Endothelial cell of umbilical vein (primary cell): ENCODE data around the gene GRK4. TPM values are rescaled to one million over a fixed set of nuclear protein-coding genes. Genes with fewer than 3 reads are reported as not detected.

Experiments
- BruUV-seq: library from RNA; stranded (reverse); fragments of 400-500 nt; replicated peaks from 2 replicates; lab custom pipeline; 2021; lab: Mats Ljungman, UMichigan
- CTCF ChIA-PET: fragments of 300-600, 350-600 bp; sonication (Branson Sonifier 250); formaldehyde crosslinking; loops from one replicate; lab custom pipeline; 2021; ENCODE audit warnings: antibody characterized with exemption, inconsistent platforms; lab: Charles Lee
- POLR2A ChIA-PET: fragments of 300-600, 350-600 bp; sonication (Branson Sonifier 250); formaldehyde crosslinking; loops from one replicate; lab custom pipeline; 2021; ENCODE audit warnings: antibody characterized with exemption, inconsistent platforms; lab: Charles Lee
- DNase-seq: peaks from one replicate; pipeline ENCODE4 v3.0.0-alpha.2; 2011; ENCODE audit warnings: low read depth, low spot score
- FAIRE-seq: peaks from 2 replicates; lab custom pipeline; 2011; peaks lifted over from hg19 to GRCh38; lab: Jason Lieb, UNC
- H2AFZ ChIP-seq: 2 replicates; pipeline ENCODE4 v1.6.0; 2012; ENCODE audit warnings: low read depth, low read length, control low read depth, inconsistent platforms
- H3K27ac ChIP-seq: 2 replicates; pipeline ENCODE4 v1.5.1; 2011; ENCODE audit warnings: low read depth, mild to moderate bottlenecking, control low read depth, low read length, moderate library complexity; ENCODE audit not compliant: insufficient read depth
- H3K27me3 ChIP-seq, 2 experiments: 2 replicates each; pipeline versions ENCODE4 v1.6.0 to v1.6.1; 2011; ENCODE audit warnings: low read length in 2 of 2, mixed read lengths in 1 of 2; ENCODE audit not compliant: control insufficient read depth in 2 of 2, insufficient read depth in 2 of 2
- H3K36me3 ChIP-seq, 2 experiments: 2 replicates in 1 of 2; 3 replicates in 1 of 2; pipeline ENCODE4 v1.5.1; 2011; ENCODE audit warnings: low read length in 2 of 2, mild to moderate bottlenecking in 1 of 2, moderate library complexity in 1 of 2; ENCODE audit not compliant: control insufficient read depth in 2 of 2, insufficient read depth in 2 of 2; ENCODE audit errors: extremely low read depth in 1 of 2
- H3K4me1 ChIP-seq: 3 replicates; pipeline ENCODE4 v1.5.1; 2011; ENCODE audit warnings: mild to moderate bottlenecking, low read length; ENCODE audit not compliant: control insufficient read depth, insufficient read depth; ENCODE audit errors: extremely low read depth
- H3K4me2 ChIP-seq: 2 replicates; pipeline ENCODE4 v1.6.1; 2011; ENCODE audit warnings: low read length, control low read depth, mixed read lengths; ENCODE audit not compliant: insufficient read depth
- H3K4me3 ChIP-seq, 3 experiments: fragments of 200-600 bp in 1 of 3; sonication (generic), shearing (Covaris generic) in 1 of 3; replicated peaks in 1 of 3; 2 replicates each; pipeline ENCODE4 v1.5.1; 2011 to 2016; ENCODE audit warnings: control low read depth in 3 of 3, low read length in 3 of 3, mild to moderate bottlenecking in 2 of 3, inconsistent platforms in 1 of 3, low read depth in 1 of 3, moderate library complexity in 1 of 3; ENCODE audit not compliant: insufficient read depth in 1 of 3
- H3K79me2 ChIP-seq: 2 replicates; pipeline ENCODE4 v1.6.0; 2012; ENCODE audit warnings: low read length, inconsistent platforms; ENCODE audit not compliant: control insufficient read depth, insufficient read depth
- H3K9ac ChIP-seq: replicated peaks from 2 replicates; pipeline ENCODE3; 2011; ENCODE audit warnings: low read length, control low read depth; ENCODE audit not compliant: insufficient read depth; ENCODE audit errors: extremely low read depth
- H3K9me1 ChIP-seq: replicated peaks from 3 replicates; pipeline ENCODE4 v1.6.0; 2011; ENCODE audit warnings: mild to moderate bottlenecking, low read length; ENCODE audit not compliant: control insufficient read depth, insufficient read depth; ENCODE audit errors: extremely low read depth
- H3K9me3 ChIP-seq: replicated peaks from 2 replicates; pipeline ENCODE4 v1.5.1; 2012; ENCODE audit warnings: low read length, inconsistent platforms; ENCODE audit not compliant: control insufficient read depth, insufficient read depth
- H4K20me1 ChIP-seq: replicated peaks from 2 replicates; pipeline ENCODE3; 2011; ENCODE audit warnings: mild to moderate bottlenecking, low read length; ENCODE audit not compliant: control insufficient read depth, insufficient read depth; ENCODE audit errors: extremely low read depth
- CTCF ChIP-seq, 2 donors: IDR thresholded peaks; 1 replicate in 1 of 2; 2 replicates in 1 of 2; pipeline ENCODE4 v1.5.1; 2011; ENCODE audit warnings: low read length in 2 of 2, mild to moderate bottlenecking in 2 of 2, moderate library complexity in 2 of 2, control low read depth in 1 of 2, inconsistent platforms in 1 of 2, low read depth in 1 of 2; ENCODE audit not compliant: insufficient read depth in 1 of 2; ENCODE audit errors: extremely low read depth in 1 of 2
- EZH2 ChIP-seq: IDR thresholded peaks from 2 replicates; pipeline ENCODE4 v1.6.1; 2012; ENCODE audit warnings: borderline replicate concordance, low read depth, mild to moderate bottlenecking, moderate library complexity, low read length, inconsistent platforms; ENCODE audit not compliant: severe bottlenecking
- FOS ChIP-seq: IDR thresholded peaks from 2 replicates; pipeline ENCODE4 v1.6.1; 2011; ENCODE audit warnings: mild to moderate bottlenecking, low read length, moderate library complexity, borderline replicate concordance; ENCODE audit not compliant: insufficient read depth
- GATA2 ChIP-seq: IDR thresholded peaks from 2 replicates; pipeline ENCODE4 v1.7.0; 2011; ENCODE audit warnings: low read depth, mild to moderate bottlenecking, moderate library complexity, mixed read lengths, low read length; ENCODE audit not compliant: insufficient read length, insufficient read depth
- JUN ChIP-seq: IDR thresholded peaks from 2 replicates; pipeline ENCODE4 v1.6.1; 2011; ENCODE audit warnings: borderline replicate concordance, low read depth; ENCODE audit not compliant: insufficient read length, insufficient read depth
- MAX ChIP-seq: IDR thresholded peaks from 2 replicates; pipeline ENCODE4 v1.6.1; 2011; ENCODE audit not compliant: insufficient read depth, insufficient read length
- MYC ChIP-seq: IDR thresholded peaks from one replicate; pipeline ENCODE4 v1.6.1; 2011; ENCODE audit warnings: mild to moderate bottlenecking, low read depth, low read length
- POLR2A ChIP-seq: IDR thresholded peaks from 2 replicates; pipeline ENCODE4 v1.6.1; 2012; ENCODE audit warnings: low read depth, mild to moderate bottlenecking, control low read depth, low read length
- POLR2AphosphoS5 ChIP-seq: IDR thresholded peaks from 2 replicates; pipeline ENCODE4 v1.6.1; 2012; ENCODE audit warnings: low read depth, mild to moderate bottlenecking, control low read depth, low read length, moderate library complexity; ENCODE audit not compliant: insufficient read depth
- dilution Hi-C: fragments of 300-500 bp; cut with MboI; formaldehyde crosslinking; loops from one replicate; pipeline ENCODE4 v1.15.0; 2019; ENCODE audit warnings: low sequenced_read_pairs; ENCODE audit not compliant: extremely low pct_ligation_motif_present
- intact Hi-C: fragments of 100-400 bp; cut with micrococcal nuclease; formaldehyde crosslinking; loops from one replicate; pipeline ENCODE4 v1.10.0; 2022
- polyA plus RNA-seq, 4 experiments: library from polyadenylated mRNA; depleted of rRNA in 3 of 4; stranded (reverse) in 3 of 4; unstranded in 1 of 4; fragments of >200 nt; gene quantifications; 2 replicates each; pipeline versions ENCODE4 v1.2.1 to v1.2.3, GENCODE V29; 2011 to 2012; ENCODE audit warnings: missing spikeins in 1 of 4
- total RNA-seq: library from RNA; stranded (reverse); gene quantifications from 2 replicates; pipeline ENCODE4 v1.2.3, GENCODE V29; 2021

Gene GRK4
- total and polyA plus RNA-seq, 2 donors (not counting 3 experiments of a cell fraction or from before 2014, with no cell fraction given), result 3.1 to 6.3 TPM

- Histone ChIP-seq H3K36me3 (no peaks in the 10 kb centered on the region), H2AFZ (no peak overlapping the region), H3K4me2 (no peak overlapping the region), H3K4me3 (no peak overlapping the region), H3K9me3 (no peaks in the 10 kb centered on the region), H3K27me3 (peaks cover 0 to 2% of the 10 kb centered on the region in 2 experiments), H3K9ac (no peak overlapping the region), H3K79me2 (no peaks in the 10 kb centered on the region), H3K27ac (no peak overlapping the region), H3K9me1 (no peaks in the 10 kb centered on the region), H3K4me1 (no peaks in the 10 kb centered on the region), H4K20me1 (no peaks in the 10 kb centered on the region)
- DNase-seq (no peak), FAIRE-seq (no peak)
- intact Hi-C loops, result no loop called here
- TF ChIP-seq FOS, result no peak
- no peak for TF ChIP-seq POLR2AphosphoS5
- no peak for TF ChIP-seq CTCF (IDR thresholded peaks at IDR 0.05; ENCODE audit: extremely low read depth in 1 of 2, insufficient read depth in 1 of 2, low read depth in 1 of 2, low read length in 2 of 2)
- TF ChIP-seq EZH2, result no peak
- TF ChIP-seq GATA2, result no peak
- TF ChIP-seq MYC, result no peak
- no peak for TF ChIP-seq JUN
- TF ChIP-seq POLR2A, result no peak
- TF ChIP-seq MAX, result no peak
- POLR2A ChIA-PET, result no interaction called here
- no TSS peak for BruUV-seq
- dilution Hi-C loops, result no loop called here
- CTCF ChIA-PET, result no interaction called here
Measured at GRCh38 chr4:3066836-3067400, 103.5 kb downstream of the GRK4 start.
